ENCODE measurements around the gene GRHL3.
A peak's percentile ranks its signal among the peaks of the same experiment; 100 is the strongest.

Gene GRHL3

DNA sequence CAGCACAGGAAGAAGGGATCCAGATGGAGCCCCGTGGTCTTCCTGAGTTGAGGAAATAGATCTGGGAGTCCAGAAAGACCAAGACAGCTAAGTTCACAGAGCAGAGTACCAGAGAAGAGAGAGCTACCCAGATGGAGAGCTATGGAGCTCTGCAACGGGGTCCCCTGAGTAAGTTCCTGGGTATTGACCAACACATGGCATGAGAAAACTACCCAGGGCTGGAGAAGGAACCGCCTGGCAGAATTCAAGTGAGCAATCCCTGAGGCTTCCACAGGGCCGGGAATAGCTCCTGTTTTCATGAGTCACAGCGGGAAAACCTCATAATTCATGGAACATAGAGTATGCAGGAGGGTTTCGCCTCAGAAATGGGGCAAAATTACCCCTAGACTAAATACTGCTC, 74.7 kb downstream of the GRHL3 start:
- DNase-seq (ENCODE audit: low spot score): no peak

DNA sequence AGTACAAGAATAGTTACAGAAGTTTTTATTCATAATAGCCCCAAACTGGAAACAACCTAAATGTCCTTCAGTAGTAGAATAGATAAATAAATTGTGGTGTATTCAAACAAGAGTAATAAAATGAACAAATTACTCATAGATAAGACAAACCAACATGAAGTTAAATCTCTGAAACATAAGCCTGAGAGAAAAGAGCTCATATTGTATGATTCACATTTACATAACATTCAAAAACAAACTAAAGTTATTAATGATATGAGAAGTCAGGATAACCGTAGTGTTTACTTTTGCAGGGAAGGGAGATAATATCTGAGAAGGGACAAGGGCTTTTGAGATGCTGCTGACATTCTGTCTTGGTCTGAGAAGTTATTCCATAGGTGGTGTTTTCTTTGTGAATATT, 80.9 kb downstream of the GRHL3 start:
- DNase-seq (ENCODE audit: low spot score): no peak

DNA sequence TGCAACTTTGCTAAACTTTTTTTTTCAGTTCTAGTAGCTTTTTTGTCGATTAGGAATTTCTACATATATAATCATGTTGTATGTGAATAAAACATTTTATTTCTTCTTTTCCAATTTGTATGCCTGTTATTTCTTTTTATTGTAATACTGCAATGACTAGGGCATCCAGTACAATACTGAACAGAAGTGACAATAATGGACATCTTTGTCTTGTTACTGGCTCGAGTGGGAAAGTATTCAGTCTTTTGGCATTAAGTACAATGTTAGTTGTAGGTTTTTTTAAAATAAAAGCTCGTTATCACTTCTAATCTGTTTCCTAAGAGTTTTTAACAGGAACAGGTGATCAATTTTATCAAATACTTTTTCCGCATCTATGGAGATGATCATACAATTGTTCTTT, 84.6 kb downstream of the GRHL3 start:
- DNase-seq (ENCODE audit: low spot score): peak; percentile 89

All from pons (tissue), 1 donor.